ENCODE measurements around the gene PFN2.

DNA sequence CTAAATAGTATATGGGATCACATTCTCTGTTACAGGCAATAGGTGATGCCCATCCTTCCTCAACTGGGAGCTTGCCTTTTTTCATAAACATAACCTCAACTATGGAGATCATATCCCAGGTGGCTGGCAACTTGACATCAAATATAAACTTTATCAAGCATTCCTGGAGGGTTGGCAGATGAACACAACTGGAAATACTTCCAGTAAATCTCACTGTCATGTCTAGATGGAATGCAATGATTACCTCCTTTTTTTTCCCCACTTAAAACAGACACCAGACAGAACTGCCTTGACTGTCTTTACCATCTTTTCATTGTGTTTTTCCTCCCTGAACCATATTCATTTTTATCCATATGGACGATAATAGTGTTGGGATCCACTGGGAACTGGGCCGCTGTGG lies 43.1 kb upstream of the PFN2 start:
- TF ChIP-seq, protein P1, sequence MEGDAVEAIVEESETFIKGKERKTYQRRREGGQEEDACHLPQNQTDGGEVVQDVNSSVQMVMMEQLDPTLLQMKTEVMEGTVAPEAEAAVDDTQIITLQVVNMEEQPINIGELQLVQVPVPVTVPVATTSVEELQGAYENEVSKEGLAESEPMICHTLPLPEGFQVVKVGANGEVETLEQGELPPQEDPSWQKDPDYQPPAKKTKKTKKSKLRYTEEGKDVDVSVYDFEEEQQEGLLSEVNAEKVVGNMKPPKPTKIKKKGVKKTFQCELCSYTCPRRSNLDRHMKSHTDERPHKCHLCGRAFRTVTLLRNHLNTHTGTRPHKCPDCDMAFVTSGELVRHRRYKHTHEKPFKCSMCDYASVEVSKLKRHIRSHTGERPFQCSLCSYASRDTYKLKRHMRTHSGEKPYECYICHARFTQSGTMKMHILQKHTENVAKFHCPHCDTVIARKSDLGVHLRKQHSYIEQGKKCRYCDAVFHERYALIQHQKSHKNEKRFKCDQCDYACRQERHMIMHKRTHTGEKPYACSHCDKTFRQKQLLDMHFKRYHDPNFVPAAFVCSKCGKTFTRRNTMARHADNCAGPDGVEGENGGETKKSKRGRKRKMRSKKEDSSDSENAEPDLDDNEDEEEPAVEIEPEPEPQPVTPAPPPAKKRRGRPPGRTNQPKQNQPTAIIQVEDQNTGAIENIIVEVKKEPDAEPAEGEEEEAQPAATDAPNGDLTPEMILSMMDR (IDR thresholded peaks at IDR 0.05; ENCODE audit: poor library complexity): no peak
- no peak for TF ChIP-seq EZH2phosphoT487 (IDR thresholded peaks at IDR 0.05; ENCODE audit: low read depth, severe bottlenecking, unreplicated experiment)

Measured in hepatocyte (in vitro differentiated cells).